DND-41 (cell line): Measurements from ENCODE around the gene SHISA6.

Experiments
- EZH2 ChIP-seq: IDR thresholded peaks from 3 replicates; pipeline ENCODE4 v1.6.1; 2012; ENCODE audit warnings: borderline replicate concordance, low read depth, mild to moderate bottlenecking, moderate library complexity, low read length, inconsistent platforms; ENCODE audit not compliant: severe bottlenecking
- TF ChIP-seq, protein P1 (sequence below): IDR thresholded peaks from 2 replicates; pipeline ENCODE4 v1.5.1; 2012; ENCODE audit warnings: borderline replicate concordance, low read length, moderate library complexity, mild to moderate bottlenecking; ENCODE audit not compliant: poor library complexity, severe bottlenecking; ENCODE audit errors: extremely low read depth

DNA sequence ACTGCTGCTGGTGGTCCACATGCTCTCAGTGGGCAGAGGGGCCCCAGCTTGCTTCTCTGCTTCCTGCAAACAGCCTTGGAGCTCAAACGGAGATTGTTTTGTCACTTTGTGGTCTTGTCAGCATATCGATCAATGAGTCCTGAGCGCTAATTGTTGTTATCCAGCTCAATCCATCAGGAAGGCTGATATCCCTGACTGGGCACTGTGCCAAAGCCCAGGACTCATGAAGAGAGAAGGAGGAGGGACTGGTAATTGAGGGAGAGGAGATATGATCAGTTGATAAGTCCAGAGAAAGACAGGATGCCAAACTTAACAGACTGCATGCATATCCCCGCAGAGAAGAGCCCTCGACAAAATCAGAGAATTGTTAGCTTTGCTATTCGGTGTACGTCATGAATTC lies 298.6 kb downstream of the SHISA6 start:
- TF ChIP-seq, protein P1, sequence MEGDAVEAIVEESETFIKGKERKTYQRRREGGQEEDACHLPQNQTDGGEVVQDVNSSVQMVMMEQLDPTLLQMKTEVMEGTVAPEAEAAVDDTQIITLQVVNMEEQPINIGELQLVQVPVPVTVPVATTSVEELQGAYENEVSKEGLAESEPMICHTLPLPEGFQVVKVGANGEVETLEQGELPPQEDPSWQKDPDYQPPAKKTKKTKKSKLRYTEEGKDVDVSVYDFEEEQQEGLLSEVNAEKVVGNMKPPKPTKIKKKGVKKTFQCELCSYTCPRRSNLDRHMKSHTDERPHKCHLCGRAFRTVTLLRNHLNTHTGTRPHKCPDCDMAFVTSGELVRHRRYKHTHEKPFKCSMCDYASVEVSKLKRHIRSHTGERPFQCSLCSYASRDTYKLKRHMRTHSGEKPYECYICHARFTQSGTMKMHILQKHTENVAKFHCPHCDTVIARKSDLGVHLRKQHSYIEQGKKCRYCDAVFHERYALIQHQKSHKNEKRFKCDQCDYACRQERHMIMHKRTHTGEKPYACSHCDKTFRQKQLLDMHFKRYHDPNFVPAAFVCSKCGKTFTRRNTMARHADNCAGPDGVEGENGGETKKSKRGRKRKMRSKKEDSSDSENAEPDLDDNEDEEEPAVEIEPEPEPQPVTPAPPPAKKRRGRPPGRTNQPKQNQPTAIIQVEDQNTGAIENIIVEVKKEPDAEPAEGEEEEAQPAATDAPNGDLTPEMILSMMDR, result no peak
- no peak for TF ChIP-seq EZH2
